Erythroblast (primary cell): ENCODE data around the gene FER.

Experiments
- GATA1 ChIP-seq: IDR thresholded peaks from 2 replicates; pipeline ENCODE4 v1.6.1; 2011; ENCODE audit warnings: low read depth, mild to moderate bottlenecking, control low read depth, low read length, moderate library complexity
- POLR2A ChIP-seq: IDR thresholded peaks from 2 replicates; pipeline ENCODE4 v1.6.1; 2011; ENCODE audit warnings: mild to moderate bottlenecking, low read length

GRCh38 chr5:109195667-109196066, 448.0 kb downstream of the FER start:
- TF ChIP-seq GATA1 (no peak), POLR2A (no peak)
